Lower leg skin (tissue), 3 donors: Measurements from ENCODE around the gene SLC27A6.

Source experiments
- CTCF ChIP-seq, 3 donors: fragments of 450-650 bp; IDR thresholded peaks; one replicate each; pipeline ENCODE4 v1.5.1; 2016; ENCODE audit warnings: antibody characterized with exemption in 3 of 3, mild to moderate bottlenecking in 3 of 3, moderate library complexity in 2 of 3
- POLR2A ChIP-seq, 2 donors: fragments of 450-650 bp; IDR thresholded peaks; one replicate each; pipeline ENCODE4 v1.6.1; 2016 to 2017; ENCODE audit warnings: antibody characterized with exemption in 2 of 2, mild to moderate bottlenecking in 1 of 2, moderate library complexity in 1 of 2

- no peak for TF ChIP-seq POLR2A (IDR thresholded peaks at IDR 0.05)
- no peak for TF ChIP-seq CTCF (IDR thresholded peaks at IDR 0.05)
These were observed 1.1 kb downstream of the SLC27A6 start for GRCh38 chr5:128966375-128966774.
